GM18502 (cell line): Measurements from ENCODE around the gene CMKLR1.
A peak's percentile ranks its signal among the peaks of the same experiment; 100 is the strongest.

ENCODE experiments used
- ATAC-seq: cut with Tn5 transposase; IDR thresholded peaks from one replicate; pipeline ENCODE4 v1.9.1; 2021; ENCODE audit warnings: mild to moderate bottlenecking; ENCODE audit not compliant: unreplicated experiment, poor library complexity

Gene CMKLR1

DNA sequence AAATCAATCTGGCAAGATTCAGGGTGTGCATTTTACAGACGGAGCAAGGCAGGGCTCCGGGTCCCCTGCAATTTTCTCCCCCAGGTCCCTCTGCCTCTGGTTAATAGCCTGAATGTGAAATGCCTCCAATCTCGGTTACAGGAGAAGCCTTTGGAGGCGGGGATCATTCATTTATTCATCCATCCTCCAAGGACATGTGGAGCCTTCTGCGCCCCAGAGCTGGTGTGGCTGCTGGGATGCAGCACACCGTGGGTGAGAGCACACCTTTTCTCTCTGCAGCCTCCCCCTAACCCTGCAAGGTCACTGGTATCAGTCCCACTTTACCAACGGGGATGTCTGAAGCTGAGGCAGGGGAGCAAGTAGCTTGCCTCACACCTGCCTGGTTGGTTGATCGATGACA, 35.4 kb downstream of the CMKLR1 start:
- ATAC-seq, result no peak

- no peak for ATAC-seq
Observed at GRCh38 chr12:108302403-108303311, 36.5 kb downstream of the CMKLR1 start.

DNA sequence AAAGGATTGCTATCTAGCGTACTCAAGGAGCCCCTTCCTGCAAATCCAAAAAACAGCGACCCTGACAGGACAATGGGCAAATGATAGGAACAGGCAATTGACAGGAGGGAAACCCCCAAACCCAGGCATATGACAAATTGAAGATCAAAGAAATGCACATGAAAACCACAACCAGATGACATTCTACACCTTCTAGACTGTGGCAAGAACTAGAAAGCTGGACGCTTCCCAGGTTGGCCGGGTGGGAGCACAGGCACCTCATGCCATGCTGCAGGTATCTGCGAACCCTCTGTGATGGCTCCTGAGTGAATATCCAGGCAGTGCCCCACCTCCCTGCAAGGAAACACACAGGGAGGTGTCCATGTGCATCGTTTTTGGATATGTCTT, 37.1 kb downstream of the CMKLR1 start:
- no peak for ATAC-seq

- ATAC-seq, result no peak
Observed at GRCh38 chr12:108301346-108301745, 37.8 kb downstream of the CMKLR1 start.

GRCh38 chr12:108299980-108300696, 39.0 kb downstream of the CMKLR1 start:
- no peak for ATAC-seq

- no peak for ATAC-seq
Observed at GRCh38 chr12:108299516-108299915, 39.6 kb downstream of the CMKLR1 start.

DNA sequence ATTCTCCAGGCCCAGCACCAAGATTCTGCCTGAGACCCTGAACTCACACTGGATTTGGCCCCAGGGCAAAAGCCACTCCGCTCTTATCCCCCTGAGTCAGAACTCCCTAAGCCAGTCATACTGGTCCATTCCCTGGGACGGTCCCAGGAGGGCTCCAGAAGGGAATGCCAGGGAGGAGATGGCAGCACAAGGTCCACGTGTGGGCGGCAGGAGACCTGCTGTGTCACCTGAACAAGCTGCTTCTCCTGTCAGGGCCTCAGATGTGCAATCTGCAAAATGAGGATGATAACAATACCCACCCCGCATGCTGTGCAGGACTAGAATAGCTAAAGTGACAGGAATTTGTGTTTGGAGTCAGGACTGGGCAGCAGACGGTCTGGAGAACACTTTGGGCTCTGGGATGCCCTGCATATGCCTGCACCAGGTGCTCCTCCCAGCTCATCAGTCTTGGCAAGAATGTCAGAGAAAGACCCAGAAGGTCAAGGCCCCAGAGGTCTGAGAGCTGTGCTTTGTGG, 40.3 kb downstream of the CMKLR1 start:
- no peak for ATAC-seq

DNA sequence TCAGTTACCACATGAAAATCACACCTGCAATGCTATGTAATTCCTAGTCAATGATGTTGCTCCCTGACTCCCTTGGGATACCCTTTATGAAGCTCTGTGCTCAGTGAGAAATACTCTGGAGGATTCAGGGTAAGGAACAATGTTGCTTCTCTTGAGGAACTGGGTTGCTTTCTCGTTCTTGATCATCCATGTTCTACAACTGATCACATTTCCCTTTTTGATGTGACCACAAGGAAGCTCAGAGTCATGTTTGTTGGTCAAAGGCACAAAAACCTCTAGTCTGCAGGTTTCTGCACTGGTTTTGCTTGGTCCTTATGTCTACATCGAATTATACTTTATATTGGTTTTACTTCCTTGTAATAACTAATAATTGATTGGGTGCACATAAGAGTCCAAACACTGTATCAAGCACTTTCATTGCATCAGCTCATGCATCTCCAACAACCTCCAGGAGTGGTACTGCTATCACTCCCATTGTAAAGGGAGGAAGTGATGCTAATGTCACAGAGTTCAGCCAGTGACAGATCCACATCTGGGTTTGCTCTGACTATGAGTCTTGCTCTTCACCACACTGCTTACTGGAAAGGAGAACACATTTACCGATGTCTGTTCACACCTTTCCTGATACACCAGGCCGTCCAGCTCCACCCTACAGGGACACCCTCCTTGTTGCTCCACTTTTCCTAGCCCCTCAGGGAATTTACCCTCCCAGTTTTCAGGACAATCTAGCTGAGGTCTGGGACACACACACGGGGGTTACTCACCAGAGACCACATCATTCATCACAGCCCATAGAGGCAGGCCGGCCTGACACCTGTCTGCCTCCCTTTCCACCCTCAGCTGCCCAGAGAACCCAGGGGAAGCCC, 41.0 kb downstream of the CMKLR1 start:
- ATAC-seq, result peak; percentile 91

DNA sequence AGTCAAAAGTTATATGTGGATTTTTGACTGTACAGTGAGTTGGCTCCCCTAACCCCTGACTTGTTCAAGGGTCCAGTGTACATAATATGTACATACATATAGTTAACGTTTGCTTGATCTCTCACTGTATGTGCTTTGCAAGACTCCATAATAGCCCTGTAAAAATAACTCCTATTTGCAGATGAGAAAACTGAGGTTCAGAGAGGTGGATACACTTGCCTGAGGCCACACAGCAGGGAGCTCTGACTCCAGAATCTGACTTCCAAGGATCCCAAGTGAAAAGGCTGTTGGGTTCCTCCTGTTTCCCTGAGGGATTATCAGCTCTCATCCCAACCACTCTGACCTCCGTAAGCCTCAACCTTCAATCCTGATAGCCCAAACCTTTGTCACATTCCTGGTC, 41.7 kb downstream of the CMKLR1 start:
- ATAC-seq, result no peak

- no peak for ATAC-seq
Observed at GRCh38 chr12:108296945-108297344, 42.2 kb downstream of the CMKLR1 start.

- ATAC-seq, result no peak
Observed at GRCh38 chr12:108295641-108296040, 43.5 kb downstream of the CMKLR1 start.

DNA sequence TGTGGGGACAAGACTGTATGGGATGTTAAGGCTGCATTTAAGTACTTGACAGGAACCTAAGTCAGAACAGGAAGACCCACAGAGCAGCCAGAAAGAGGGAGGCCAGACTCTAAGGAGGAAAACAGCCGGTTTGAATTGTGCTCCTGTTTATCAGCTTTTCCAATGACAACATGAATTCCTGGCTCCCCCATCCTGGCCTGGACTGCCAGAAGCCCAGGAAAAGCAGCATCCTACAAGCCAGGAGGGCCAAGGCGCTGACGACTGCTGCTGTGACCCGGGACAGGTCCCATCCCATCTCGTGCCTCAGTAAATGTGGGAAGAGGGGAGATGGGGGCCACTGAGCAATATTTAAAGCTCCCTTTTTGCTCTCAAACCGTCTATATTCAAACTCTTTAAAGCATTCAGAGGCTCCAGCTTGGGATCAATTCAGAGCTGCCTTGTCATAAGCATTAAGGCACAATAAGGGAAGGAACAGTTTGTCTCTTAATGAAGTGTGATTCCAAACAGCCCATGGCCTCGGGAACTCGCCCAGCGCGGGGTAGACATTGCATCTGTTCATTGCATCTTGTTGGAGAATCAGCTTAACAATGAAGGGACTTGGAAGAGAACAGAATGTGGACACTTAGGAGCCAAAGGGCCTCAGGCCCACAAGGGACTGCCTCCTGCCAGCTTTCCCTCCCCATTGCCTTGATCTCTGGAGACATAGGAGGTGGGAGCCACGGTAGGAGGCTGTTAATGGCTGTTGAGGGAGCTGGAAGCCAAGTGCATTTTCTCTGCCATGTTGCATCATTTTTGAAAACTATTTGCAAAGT, 49.6 kb downstream of the CMKLR1 start:
- no peak for ATAC-seq

GRCh38 chr12:108287227-108287626, 51.9 kb downstream of the CMKLR1 start:
- no peak for ATAC-seq

DNA sequence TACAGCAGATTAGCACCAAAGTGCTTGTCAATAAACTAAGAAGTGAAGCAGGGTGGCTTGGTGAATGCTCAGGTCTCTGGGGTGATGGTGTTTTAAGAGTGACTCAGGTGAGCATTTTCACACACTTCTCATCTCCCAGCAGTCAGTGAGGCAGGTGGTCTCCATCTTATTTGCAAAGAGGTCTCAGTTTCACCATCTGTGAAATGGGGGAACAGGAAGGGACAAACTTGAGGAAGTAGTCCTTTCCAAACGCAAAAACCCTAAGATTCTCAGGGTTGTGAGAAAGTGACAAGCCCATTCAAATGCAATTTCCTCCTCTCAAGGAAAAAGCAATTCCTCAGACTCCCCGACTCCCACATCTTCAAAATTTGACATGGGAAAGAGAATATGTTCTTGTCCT, 54.1 kb downstream of the CMKLR1 start:
- ATAC-seq, result no peak

- ATAC-seq, result no peak
Observed at GRCh38 chr12:108284163-108284562, 54.9 kb downstream of the CMKLR1 start.

DNA sequence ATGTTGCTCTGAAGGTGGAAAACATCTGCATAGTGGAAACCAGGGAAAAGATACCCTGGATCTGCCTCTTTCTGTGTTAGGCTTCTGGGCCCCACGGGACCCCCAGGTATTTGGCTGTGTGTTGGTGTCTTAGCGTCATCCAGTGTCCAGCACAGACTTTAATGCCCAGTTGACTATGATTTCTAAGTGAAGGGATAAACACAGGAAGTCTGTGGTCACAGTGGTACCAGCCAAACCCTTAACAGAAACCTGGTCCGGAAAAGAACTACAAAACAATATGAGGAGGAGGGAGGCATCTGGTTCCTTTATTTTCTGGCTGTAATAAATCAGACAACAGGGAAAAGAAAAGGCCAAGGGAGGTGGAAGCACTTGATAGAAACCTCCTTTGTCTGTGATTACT, 56.4 kb downstream of the CMKLR1 start:
- ATAC-seq, result no peak

DNA sequence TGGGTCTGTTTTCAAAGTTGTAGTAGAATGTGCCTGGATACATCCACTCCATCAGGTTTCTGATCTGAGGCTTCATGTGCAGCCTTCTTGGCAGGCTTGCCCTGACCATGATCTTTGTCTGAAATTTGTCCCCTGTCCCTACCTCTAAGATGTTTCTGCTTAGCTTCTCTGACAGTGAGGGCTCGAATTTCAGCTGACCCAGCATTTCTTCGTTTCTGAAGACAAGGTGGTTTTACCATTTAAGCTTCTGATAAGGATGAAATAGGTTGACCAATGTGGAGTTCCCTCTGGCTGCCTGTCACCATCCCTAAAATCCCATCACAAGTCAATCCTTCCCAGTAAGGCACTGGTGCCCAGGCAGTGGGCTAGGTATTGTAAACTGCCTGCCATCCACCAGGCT, 57.0 kb downstream of the CMKLR1 start:
- ATAC-seq, result no peak

GRCh38 chr12:108277613-108278012, 61.5 kb downstream of the CMKLR1 start:
- ATAC-seq, result no peak

- ATAC-seq, result no peak
Observed at GRCh38 chr12:108273217-108273616, 65.9 kb downstream of the CMKLR1 start.
